Stimulated activated CD4-positive, alpha-beta T cell treated with anti-CD3 and anti-CD28 coated beads, Interleukin-15, amount 100 ng/mL, for 48 hours (primary cell): ENCODE results near the gene ARIH1.

ENCODE experiments used
- DNase-seq, 2 donors: peaks; one replicate each; pipeline ENCODE4 v3.0.0-alpha.2; 2020; ENCODE audit warnings: low read depth in 2 of 2

Gene ARIH1

GRCh38 chr15:72540606-72541237, 66.6 kb downstream of the ARIH1 start:
- no peak for DNase-seq

DNA sequence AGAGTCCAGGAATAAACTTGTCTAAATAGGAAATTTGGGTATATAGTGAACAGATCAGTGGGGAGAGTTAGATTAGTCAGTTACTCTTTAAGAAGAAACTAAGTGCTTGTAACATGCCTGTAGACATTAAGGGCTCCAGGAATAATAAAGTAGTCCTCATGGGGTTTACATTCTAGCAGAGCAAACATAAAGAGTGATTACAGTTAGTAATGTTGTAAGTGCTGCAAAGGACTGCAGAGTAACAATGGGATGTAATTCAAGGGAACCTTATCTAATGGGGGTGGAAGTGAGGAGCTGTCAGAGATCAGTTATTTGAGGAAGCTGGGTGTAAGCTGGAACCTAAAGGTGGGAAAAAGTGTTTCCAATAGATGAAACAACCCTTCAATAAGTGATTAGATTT, 67.5 kb downstream of the ARIH1 start:
- no peak for DNase-seq

DNA sequence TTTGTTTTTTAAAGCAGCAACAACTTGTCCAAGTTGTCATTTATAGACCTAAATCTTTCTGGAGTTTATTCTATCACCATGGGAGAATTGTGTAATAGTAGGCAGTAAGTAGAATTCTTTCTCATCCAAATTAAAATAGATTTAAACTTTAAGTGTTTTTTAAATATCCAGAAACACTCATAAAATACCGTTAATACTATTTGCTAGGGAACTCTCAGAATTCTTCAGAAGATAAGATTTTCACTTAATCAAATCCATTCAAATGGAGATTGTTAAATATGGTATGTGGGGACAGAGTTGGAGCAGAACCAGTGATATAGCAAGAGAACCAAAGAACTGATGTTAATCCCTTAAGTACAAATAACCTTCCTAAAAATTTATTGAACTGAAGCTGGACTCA, 71.0 kb downstream of the ARIH1 start:
- no peak for DNase-seq

DNA sequence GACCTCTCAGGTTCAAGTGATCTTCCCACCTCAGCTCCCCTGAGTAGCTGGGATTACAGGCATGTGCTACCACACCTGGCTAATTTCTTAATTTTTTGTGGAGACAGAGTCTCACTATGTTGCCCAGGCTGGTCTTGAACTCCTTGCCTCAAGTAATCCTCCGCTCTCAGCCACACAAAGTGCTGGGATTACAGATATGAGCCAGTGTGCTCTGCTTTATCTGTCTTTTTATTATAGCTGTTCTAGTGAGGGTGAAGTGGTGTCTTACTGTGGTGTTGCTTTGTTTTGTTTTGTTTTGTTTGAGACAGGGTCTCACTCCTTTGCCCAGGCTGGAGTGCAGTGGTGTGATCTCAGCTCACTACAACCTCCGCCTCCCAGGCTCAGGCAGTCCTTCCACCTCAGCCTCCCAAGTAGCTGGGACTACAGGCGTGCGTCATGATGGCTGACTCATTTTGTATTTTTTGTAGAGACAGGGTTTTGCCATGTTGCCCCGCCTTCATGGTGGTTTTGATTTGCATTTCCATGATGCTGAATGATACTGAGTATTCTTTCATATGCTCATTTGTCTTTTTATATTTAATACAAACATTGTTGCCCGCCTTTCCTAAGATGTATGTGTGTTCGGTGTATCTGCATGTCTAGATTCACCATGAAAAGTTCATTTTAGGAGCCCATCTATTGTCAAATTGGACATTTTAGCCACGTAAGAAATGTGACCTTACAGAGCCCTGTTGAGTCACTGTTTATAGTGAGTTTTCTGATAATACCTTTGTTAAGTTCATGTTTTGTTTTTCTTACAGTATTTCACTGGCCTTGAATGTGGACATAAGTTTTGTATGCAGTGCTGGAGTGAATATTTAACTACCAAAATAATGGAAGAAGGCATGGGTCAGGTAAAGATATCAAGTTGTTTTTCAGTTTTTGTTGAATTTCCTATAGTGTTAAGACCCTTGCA, 80.6 kb downstream of the ARIH1 start:
- DNase-seq: peak in 1 of 2 donors; percentile 30

- no peak for DNase-seq
These were observed 85.7 kb downstream of the ARIH1 start for GRCh38 chr15:72559781-72560180.

DNA sequence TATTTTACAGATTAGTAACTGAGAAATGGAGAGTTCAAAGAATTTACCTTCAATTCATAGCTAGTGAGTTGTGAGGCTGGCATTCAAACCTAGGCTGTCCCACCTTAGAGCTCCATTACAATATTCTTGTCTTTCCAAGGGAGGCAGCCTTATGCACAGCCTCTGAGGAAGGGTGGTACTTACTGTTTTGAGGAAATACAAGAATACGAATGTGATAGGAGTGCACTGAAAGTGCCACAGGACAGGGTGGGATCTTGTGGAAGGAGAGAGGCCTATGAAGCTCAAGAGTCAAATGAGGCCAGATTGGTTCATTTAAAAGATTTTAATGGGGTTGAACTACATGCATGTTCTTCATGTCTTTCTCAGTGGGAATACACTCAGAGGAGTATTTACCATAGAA, 86.3 kb downstream of the ARIH1 start:
- DNase-seq: no peak

DNA sequence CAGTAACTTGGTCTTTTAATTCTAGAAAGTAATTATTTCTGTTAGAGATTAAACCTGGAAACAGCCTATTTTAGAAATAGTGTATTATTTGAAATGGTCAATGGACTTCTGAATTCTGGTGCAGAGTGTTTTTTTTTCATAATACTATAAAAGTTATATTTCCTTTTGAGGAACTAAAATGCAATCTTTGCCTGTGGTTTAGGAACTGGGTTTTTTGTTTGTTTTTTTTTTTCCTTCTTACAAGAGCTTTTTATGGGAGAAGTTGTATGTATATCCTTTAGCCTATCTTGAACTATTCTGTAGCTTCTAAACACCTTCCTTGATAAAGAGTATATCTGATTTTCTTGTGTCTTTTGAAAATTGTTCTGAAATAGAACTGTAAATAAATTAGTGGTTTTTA, 88.3 kb downstream of the ARIH1 start:
- no peak for DNase-seq

- DNase-seq: no peak
These were observed 88.7 kb downstream of the ARIH1 start for GRCh38 chr15:72562878-72563277.

GRCh38 chr15:72564091-72564490, 90.0 kb downstream of the ARIH1 start:
- no peak for DNase-seq

- no peak for DNase-seq
These were observed 92.8 kb downstream of the ARIH1 start for GRCh38 chr15:72566973-72567372.

DNA sequence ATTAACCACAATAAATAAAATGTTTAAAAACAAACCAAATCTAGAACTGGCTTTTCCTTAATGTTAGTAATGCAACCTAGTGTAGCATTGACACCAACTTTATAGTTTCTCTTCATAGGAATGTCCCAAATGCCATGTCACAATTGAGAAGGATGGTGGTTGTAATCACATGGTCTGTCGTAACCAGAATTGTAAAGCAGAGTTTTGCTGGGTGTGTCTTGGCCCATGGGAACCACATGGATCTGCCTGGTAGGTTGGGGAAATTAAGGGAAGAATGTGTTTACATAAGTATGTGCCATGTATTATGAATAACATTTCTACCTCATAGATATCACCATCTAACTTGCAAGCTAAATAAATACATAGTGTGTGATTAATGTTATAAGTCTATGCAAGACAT, 95.9 kb downstream of the ARIH1 start:
- no peak for DNase-seq

- no peak for DNase-seq
These were observed 105.7 kb downstream of the ARIH1 start for GRCh38 chr15:72579814-72580213.

GRCh38 chr15:72584006-72584405, 109.9 kb downstream of the ARIH1 start:
- DNase-seq: no peak

DNA sequence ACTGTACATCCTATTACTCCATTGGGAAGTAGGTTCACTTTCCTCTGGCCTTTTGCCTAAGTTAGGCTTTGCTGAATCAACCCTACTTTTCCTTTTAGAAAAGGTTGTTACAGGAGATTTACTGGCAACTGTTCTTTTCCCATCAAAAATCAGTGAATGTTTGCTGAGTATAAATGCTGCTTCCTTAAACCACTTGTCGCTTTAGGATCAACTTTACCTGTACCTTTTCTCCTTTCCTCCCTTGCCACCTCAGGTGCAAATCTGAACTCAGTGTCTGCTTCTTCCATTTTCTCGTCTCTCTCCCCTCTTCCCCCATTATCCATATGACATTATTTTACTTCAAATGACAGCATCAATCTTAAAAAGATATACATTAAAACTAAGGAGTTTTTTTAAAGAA, 110.9 kb downstream of the ARIH1 start:
- DNase-seq: no peak

- DNase-seq: no peak
These were observed 111.4 kb downstream of the ARIH1 start for GRCh38 chr15:72585476-72586058.

- DNase-seq: no peak
These were observed 114.0 kb downstream of the ARIH1 start for GRCh38 chr15:72588096-72588495.

GRCh38 chr15:72590427-72590826, 116.3 kb downstream of the ARIH1 start:
- DNase-seq: no peak

DNA sequence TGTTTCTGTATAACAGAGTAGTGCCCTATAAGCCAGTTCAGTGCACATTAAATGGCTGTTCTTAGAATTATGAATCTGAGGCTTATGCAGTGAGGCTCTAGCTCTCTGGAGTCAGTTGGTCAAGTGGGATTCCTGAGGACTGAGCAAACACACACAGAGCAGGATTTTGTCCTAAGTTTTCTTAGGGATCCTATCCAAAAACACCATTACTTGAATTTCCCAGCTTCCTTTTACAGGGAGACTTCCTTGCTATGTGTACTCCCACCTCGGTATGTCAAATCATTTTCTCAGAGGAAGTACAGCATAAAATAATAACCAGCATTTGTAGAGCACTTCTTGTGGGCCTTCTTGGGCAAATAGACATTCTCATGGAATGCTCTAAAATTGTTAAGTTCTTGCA, 117.2 kb downstream of the ARIH1 start:
- DNase-seq: no peak

DNA sequence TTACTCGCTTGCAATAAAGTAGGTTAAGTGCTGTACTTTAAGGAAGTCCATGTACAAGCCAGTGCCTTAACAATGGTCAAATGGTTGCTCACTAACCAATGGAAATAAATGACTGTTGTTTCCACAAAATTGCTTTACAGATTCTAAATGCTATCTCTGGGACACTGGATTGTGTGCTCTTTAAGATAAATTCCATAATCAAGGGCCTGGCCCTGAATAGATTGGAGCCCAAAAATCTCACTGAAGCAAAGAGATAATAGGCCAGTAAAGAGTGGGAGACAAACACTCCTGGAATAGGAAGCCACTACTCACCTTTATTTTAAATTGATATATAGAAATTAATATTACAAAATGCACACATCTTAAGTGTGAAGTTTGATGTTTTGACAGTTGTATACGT, 118.0 kb downstream of the ARIH1 start:
- no peak for DNase-seq

GRCh38 chr15:72592676-72593075, 118.5 kb downstream of the ARIH1 start:
- no peak for DNase-seq

- no peak for DNase-seq
These were observed 119.7 kb downstream of the ARIH1 start for GRCh38 chr15:72593838-72594237.

DNA sequence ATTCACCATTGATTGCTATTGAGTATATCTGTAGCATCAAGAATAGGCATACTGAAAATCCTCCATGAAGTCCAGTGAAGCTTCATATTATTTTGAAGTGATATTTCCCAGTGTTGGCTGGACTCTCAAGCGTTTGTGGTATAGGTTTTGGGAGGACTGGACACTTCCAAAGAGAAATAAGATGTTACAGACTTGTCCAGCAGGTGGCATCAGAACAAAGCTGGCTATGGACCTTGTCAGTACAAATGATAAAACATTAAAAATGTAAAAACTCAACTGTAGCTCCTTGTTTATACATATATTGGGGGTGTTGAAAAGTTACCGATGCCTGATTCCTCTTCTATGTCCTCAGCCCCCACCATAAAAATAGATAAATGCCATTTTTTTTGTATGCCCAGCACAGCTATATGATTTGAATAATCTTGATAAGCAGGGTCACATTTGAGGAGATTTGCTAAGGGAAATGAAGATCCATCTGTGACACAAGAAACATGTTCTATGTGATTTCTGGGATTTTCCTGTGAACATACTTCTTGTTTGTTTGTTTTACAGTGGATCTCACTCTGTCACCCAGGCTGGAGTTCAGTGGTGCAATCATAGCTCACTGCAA, 125.8 kb downstream of the ARIH1 start:
- DNase-seq: peak in 1 of 2 donors; percentile 10
